MM.1S (cell line): Measurements from ENCODE around the gene IGSF9B.

ENCODE experiments used
- CTCF ChIP-seq: fragments of 300-600 bp; sonication (generic); IDR thresholded peaks from 2 replicates; pipeline ENCODE4 v1.5.1; 2016; ENCODE audit warnings: antibody characterized with exemption, low read length, mixed read lengths
- EZH2phosphoT487 ChIP-seq: fragments of 300-600 bp; sonication (generic); IDR thresholded peaks from 2 replicates; pipeline ENCODE4 v1.6.1; 2018; ENCODE audit warnings: antibody characterized with exemption, low read length

GRCh38 chr11:133937468-133937867 is 19.3 kb downstream of the IGSF9B start:
- TF ChIP-seq CTCF = no peak
- TF ChIP-seq EZH2phosphoT487 = no peak
